GM18870 (cell line): ENCODE results near the gene GGN.

Experiments used
- ATAC-seq: cut with Tn5 transposase; IDR thresholded peaks from one replicate; pipeline ENCODE4 v1.9.1; 2021; ENCODE audit warnings: moderate library complexity; ENCODE audit not compliant: unreplicated experiment

Gene GGN

DNA sequence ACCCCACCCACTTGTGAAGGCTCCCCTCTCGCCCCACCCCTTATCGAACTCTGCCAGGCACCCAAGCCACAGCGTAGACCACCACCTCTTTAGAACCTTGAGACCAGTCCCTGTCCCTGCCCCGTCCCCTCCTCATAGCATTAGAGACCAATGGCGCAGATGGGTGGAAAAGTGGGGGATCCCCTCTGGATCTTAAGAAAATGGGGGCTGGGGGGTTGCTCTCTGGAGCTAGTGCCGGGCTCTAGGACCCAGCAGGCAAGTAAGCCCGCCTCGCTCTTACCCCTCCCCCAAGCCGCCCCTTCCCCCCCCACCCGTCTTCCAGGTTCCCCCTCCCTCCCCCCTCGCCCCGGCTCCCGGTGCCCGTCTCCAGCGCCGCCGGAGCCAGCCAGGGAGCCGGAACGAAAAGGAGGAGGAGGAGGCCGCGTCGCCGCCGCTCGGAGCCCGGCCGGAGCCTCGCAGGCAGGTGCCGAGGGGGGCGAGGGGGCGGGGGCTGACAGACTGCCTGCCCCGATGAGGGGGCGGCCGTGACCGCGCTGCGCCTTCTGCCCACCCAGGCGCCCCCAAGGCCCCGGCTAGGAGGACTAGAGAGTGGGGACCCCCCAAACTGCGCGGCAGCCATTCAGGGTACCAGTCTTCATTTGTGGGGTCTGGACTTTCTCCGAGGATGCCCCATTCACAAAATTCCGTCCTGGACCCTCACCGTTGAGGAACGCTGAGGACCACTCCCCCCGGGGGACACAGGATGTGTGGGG, 691 bp upstream of the GGN start, which contains the start of gene SPRED3:
SPRED3 (plus strand) TSS at position 349 of the 752 bp plus-strand sequence. CDS start 1,606 bp downstream, outside the sequence.
- ATAC-seq: no peak

DNA sequence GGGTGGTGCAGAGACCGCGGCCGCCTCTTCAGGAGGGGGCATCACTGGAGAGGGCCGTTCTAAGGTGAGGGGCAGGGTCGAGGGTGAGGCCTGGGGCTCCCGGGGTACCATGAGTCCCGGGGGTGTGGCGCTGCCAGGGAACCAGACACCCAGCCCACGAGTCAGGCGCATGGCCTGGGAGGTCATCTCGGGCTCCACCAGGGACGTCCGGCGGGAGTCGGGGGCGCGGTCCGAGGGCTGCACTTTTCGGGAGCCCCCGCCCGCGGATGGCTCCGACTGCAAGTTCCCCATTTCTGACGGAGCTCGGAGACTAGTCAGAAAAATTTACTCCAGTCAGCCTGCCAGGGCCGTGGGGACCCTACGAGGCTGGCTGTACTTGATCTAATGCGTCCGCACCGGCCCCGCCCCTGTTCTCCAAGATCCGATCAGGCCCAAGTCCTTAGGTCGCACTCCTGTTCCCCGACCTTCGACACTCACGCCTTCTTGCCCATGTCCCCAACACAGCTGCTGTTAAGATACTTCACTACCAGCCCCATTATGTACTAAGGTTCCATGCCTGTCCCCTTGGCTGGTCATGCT, 774 bp downstream of the GGN start:
- ATAC-seq: no peak

DNA sequence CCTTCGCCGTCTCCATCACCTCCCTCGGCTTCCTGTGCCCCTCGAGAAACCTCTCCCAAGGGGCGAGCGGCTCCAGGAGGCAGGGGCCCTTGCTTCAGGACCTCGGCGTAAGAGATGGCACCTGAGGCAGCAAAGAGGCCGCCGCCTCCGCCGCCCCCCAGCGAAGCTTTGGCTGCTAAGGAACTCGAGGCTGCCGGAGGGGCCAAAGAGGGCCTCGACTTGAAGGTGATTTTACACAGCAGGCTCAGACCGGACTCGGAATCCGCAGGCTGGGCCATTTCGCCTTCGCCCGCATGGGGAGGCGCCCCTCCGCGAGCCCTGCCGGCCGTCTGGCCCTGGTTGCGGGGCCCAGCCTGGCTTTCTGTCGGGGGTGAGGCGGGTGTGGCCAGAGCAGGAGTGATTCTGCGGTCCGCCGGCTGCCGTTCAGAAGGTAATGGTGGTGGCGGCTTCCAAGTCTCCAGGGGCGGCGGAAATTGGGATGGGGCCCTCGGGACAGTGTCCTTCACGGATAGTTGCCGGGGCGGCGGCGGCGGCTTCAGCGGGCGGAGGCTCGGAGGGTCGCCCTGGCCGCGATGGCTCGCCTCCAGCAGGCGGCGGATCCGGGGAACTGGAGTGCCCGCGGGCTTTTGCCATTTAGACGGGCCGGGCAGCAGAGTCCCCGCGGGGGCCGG, 1.4 kb downstream of the GGN start:
- ATAC-seq: no peak

DNA sequence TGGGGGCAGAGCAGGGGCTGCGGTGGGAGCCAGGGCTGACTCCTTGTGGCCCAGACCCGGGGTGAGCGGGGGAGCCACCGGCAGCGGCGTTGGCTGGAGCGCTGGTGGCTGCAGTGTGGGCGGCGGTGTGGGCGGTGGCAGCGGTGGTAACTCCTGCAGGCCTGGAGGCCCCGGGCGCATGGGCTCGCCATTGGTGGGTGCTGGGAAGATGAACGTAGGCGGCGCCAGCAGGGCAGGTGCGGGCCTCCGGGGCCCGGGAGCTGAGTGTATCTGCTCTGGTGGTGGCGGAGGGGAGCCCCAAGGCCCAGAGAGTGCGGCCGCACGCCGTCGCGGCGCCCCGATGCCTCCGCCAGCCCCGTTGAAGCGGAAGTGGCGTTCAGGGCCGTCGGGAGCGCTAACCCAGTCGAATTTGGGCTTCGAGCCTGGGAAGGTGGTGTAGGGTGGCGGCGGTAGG, 2.0 kb downstream of the GGN start:
- no peak for ATAC-seq

DNA sequence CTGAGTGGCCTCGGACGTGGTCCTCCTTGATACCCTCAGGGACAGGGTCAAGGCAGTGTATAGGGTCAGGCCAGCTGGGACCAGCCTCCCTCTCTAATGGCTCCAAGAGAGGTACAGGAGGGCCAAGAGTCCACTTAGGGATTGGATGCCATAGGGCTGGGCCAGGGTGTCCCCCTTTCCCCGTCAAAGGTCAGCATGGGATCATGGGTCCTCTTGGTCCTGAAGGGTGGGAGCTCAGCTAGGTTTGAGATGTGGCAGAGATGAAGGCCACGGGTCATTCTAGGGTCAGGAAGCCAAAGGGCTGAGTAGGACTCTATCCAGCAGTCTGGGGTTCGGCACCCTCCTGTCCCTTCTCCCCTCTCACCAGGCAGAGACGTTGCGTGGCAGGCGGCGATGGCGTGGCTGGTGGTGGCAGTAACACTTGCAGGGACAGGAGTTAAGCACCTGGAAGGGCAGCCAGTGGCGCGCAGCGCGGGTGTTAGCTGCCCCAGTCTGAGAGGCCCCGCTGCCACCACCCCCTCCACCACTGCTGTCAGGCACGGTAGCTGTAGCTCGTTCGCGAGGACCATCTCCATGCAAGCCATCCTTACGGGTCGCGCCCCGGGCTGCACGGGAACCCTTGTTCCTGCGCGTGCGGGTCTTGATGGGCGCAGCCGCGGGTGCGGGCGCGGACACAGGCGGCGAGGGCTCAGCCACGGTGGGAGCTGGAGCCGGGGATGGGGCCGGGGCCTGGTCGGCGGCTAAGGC, 2.6 kb downstream of the GGN start:
- no peak for ATAC-seq

DNA sequence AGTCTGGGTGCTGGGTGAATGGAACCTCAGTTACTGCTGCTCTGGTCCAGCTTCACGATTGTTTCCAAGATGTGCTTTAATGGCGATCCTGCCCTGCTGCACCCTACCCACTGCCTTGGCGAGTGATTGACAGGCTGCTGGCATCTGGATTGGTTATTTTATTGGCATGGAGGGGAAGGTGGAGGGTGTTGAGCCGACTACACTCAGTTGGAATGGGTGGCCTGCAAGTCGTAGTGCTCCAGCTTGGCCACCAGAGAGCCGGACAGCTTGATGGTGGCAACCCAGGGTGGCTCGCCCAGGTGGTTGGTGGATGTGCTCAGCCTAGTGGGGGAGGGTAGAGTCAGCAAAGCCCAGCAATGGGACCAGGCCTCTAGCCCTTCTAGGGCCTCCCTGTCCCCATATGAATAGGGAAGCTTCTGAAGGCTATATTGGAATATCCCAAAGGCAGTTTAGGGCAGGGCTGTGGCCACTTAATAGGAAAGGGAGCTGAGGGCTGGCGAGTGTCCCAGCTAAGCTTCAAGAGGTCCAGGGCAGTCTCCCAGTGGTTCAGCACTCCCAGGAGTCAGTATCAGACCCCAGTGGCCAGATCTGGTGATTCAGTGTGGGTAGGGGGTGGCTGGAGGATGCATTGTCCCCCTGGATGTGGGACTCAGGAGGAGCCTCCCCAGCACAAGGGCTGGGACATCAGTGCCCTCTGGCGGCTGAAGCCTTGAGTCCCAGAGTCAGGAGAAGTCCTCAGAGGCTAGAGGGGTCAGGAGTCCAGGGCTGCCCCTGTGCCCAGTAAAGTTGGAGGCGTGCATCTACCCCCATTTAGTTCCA, 3.4 kb downstream of the GGN start:
- ATAC-seq: no peak

DNA sequence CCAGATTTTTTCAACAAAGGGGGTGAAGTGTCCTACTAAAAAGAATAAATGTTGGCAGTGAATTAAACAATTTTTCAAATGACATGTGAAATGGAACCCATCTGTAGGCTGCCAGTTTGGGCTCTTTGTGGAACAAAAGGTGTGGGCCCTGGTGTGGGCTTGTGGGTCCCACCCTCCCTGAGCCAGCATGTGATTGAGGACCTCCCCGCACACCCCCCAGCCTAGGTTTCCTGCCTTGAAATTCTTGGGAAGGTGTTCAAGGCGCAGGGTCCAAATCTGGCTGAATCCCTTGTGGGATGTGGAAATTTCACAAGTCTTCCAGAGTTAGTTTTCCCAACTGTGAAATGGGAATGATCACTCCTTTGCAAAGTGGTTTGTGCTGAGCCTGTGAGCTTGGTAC, 4.1 kb downstream of the GGN start:
- ATAC-seq: no peak

DNA sequence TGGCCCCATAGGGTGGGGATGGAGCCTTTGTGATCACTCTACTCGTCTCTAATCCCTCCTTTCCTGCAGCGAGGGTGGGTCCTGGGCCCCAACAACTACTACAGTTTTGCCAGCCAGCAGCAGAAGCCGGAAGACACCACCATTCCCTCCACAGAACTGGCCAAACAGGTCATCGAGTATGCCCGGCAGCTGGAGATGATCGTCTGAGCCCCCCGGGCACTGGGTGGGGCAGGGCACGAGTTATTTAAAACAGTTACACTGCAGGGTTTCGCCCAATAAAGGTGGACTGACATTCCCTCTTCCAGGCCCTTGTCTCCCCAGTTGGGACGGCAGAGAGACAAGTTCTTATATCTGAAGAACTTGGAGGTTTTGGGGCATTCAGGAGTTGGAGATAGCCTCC, 4.7 kb downstream of the GGN start:
- ATAC-seq: no peak

DNA sequence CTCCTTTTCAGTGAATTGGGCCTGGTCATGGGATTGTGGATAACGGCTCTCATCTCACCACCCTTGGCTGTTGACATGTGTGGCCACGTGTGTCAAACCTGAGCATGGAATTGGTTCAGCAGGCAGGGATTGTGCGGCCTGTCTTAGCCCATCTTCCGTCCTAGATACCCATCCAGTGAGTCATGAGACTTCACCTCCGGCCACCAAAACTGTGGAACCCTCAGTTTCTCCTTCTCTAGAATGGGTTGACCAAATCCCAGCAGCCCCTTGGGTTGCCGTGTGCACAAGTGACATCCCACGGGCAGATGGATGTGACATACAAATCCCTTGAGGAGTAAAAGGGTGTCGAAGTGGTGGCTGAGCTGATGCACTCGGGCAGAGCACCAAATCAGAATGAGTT, 6.7 kb downstream of the GGN start:
- ATAC-seq: no peak

DNA sequence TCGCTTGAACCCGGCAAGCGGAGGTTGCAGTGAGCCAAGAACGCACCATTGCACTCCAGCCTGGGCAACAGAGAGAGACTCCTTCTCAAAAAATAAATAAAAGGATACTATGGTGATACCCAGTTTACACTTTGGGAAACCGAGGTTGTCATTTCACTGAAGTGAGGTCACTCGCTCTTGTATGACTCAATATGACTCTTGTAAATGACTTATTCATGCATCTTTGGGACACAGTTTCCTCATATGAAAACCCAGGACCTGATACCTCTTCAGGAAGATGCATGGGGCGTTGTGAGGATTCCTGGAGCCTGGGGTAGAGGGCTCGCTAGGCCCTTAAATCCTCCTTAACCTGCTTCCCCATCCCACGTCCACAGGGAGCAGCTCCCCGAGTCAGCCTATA, 9.0 kb downstream of the GGN start:
- ATAC-seq: no peak

DNA sequence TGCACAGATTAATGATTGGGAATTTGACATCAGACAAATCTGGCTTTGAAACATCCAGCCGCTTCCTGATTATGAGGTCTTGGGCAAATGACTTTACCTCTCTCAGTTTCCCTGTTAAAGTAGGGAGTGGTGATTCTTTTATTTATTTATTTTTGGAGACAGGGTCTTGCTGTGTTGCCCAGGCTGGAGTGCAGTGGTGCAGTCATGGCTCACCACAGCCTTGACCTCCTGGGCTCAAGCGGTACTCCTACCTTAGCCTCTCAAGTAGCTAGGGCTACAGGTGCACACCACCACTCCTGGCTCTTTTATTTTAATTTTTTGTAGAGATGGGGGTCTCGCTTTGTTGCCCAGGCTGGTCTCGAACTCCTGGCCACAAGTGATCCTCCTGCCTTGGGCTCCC, 10.8 kb downstream of the GGN start:
- ATAC-seq: no peak

DNA sequence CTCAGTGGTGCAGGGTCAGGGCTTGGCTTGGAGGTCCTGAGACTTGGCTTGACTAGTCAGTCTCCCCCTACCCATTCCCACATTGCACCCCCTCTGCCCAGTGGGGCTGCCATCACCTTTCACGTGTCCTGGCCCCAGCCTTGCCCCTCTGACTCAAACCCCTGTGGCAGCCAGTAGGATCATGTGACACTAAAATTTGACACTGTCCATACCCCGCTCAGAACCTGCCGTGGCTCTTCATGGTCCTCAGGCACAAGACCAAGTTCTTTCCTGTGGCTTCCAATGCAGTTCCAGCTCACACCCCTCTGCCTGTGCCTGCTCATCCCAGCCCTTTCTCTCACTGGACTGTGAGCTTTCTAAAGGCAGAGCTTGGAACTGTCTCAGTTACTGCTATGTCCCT, 11.3 kb downstream of the GGN start:
- ATAC-seq: no peak

DNA sequence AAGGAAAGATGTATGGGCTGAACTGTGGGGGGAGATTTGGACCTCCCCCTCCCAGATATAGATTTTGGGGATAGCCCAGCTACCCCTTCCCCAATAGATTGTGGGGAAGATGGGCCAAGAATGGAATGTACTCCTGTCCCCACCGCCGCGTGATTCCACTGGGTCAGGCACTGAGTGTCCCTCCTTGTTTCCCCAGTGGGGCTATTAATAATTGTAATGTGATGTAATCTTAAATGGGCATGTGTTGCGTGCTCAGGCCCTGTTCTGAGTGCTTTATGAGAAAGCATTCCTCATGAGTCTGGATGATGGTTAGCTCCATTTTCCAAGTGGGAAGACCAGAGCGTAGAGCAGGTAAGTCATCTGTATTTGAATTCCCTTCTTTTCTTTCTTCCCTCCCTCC, 12.1 kb downstream of the GGN start:
- ATAC-seq: no peak

DNA sequence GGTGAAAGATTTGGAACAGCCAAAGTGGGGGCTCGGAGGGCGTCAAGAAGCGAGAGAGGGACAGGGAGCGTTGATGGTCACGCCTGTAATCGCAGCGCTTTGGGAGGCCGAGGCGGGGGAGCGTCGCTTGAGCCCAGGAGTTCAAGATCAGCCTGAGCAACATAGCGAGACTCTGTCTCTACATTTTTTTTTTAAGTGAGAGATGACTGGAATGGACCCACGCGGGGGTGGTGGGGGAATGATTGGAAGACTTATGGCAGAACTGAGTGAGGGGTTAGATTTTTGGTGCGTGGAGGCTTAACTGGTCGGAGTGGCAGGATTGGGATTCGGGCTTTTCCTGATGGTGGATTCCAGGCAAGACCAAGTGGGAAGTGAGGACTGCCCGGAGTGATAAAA, 12.7 kb downstream of the GGN start:
- ATAC-seq: no peak

DNA sequence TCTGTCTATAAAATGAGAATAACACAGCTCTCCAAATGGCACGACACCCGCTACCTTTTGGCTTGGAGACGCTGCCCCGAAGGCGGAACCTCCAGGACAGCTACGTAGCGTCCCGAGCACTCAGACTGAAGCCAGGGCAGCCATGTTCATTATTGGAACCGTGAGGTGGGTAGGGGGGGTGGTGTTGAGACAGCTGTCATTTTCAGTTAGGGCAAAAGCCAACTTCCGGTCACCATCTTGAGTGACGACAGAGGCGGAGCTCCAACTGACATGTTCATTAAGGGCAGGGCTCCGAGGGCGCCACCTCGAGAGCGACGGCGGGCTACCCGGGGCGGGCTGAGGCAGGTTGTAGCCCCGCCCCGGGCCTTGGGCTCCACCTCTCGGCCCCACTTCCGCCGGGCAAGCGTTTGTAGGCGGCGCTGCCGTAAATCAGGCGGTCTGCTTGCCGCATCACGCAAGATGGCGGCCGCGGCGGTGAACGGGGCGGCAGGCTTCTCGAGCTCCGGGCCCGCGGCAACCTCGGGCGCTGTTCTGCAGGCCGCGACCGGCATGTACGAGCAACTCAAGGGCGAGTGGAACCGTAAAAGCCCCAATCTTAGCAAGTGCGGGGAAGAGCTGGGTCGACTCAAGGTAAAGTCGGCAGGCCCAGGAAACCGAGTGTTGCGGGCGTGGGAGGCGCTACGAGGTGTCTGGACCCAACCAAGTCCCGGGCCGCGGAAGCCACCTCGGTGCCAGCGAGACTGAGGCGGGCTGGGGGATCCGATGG, 13.3 kb downstream of the GGN start, which contains the start of gene PSMD8:
PSMD8 (plus strand) TSS at position 240 of the 766 bp plus-strand sequence; CDS start at position 271, 31 bp downstream.
- peak; percentile 92 for ATAC-seq

DNA sequence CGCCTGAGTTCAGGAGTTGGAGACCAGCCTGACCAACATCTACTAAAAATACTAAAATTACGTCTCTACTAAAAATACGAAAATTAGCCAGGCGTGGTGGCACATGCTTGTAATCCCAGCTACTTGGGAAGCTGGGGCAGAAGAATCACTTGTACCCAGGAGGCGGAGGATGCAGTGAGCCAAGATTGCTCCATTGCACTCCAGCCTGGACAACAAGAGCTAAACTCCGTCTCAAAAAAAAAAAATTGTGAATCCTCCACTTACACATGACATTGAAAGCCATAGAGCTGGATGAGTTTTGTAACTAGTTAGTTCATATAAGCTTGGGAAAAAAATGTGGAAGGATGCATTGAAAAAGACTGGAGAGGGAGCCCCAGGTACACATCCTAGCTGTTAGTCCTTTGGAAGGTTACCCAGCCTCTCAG, 13.9 kb downstream of the GGN start:
- ATAC-seq: no peak

DNA sequence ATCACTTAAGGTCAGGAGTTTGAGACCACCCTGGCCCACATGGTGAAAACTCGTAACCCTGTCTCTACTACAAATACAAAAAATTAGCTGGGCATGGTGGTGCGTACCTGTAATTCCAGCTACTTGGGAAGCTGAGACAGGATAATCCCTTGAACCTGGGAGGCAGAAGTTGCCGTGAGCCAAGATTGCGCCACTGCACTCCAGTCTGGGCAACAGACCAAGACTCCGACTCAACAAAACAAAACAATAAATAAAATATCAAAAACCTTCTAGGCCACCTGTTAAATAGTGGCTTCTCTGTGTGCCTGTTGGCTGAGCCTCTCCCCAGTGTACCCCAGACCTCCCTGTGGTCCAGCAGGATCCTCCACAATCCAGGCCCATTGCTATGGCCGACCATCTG, 16.8 kb downstream of the GGN start:
- ATAC-seq: no peak

DNA sequence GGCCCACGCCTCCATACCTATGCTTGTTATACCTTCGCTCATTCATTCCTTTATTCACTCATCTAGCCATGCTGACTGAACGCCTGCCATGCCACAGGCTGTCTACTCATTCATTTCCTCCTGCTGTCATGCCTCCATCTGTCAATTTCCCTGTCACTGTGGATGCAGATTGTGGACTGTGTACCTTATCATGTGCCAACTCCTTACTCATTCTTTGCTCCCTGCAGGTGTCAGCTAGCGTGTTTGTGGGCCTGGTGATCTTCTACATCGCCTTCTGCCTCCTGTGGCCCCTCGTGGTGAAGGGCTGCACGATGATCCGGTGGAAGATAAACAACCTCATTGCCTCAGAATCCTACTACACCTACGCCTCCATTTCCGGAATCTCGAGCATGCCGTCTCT, 17.5 kb downstream of the GGN start:
- ATAC-seq: no peak

DNA sequence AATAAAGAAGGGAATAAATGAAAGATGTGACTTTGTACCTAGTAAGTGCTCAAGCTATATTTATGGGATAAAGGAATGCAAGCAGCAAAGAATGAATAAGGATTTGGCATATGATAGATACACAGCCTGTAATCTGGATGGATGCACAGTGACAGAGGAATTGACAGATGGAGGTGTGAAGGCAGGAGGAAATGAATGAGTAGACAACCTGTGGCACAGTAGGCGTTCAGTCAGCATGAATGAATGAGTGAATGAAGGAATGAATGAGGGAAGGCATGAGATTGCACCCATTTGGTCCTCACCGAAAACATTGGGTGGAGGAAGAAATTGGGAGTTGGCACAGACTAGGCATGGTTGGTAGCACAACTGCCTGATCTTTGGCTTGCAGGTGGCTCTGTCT, 18.2 kb downstream of the GGN start:
- no peak for ATAC-seq

DNA sequence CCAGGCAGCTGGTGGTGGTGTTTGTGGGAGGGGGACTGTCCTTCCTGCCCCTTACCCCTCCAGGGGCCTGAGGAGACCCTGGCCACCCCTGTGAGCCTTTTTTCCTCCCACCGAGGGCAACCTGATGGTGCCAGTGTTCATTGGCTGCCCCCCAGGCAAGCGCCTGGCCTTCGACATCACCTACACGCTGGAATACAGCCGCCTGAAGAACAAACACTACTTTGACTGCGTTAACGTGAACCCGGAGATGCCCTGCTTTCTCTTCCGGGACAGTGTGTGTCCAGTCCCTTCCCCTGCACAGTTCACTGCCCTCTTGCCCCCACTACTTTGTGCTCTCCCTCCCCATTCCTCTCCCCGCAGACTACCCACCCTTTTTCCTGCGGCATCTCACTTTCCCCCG, 20.8 kb downstream of the GGN start:
- no peak for ATAC-seq
